Adrenal gland (tissue), 12 donors: ENCODE results near the gene ODAD3. TPM values are rescaled to one million over a fixed set of nuclear protein-coding genes. Genes with fewer than 3 reads are reported as not detected.
A peak's percentile ranks its signal among the peaks of the same experiment; 100 is the strongest.

ENCODE experiments used
- DNase-seq, 7 donors: peaks; one replicate each; pipeline ENCODE4 v3.0.0-alpha.2; 2019 to 2020
- H3K27ac ChIP-seq, 5 donors: fragments of 200-600 bp; sonication (generic) in 4 of 5; 1 replicate in 3 of 5; 2 replicates in 2 of 5; pipeline versions ENCODE4 v1.5.1 to v1.8.0; 2016 to 2020; ENCODE audit warnings: mild to moderate bottlenecking in 1 of 5
- H3K27me3 ChIP-seq: fragments of 200-600 bp; 2 replicates; pipeline ENCODE4 v1.8.0; 2021
- H3K36me3 ChIP-seq, 2 donors: fragments of 200-600 bp; replicated peaks in 1 of 2; 1 replicate in 1 of 2; 2 replicates in 1 of 2; pipeline versions ENCODE4 v1.5.1 to v1.8.0; 2018 to 2022
- H3K4me1 ChIP-seq, 2 donors: fragments of 200-600 bp; replicated peaks in 1 of 2; 1 replicate in 1 of 2; 2 replicates in 1 of 2; pipeline versions ENCODE4 v1.5.1 to v1.8.0; 2018 to 2021
- H3K4me3 ChIP-seq, 4 donors: fragments of 200-600 bp; sonication (generic) in 3 of 4; one replicate each; pipeline ENCODE4 v1.5.1; 2016 to 2018
- H3K9me3 ChIP-seq, 3 donors: fragments of 200-600 bp; sonication (generic) in 1 of 3; replicated peaks in 1 of 3; 1 replicate in 2 of 3; 2 replicates in 1 of 3; pipeline versions ENCODE4 v1.5.1 to v1.8.0; 2016 to 2021
- CTCF ChIP-seq, 6 experiments: fragments of 450-650 bp in 4 of 6; fragments of 200-600 bp in 2 of 6; sonication (generic) in 1 of 6; IDR thresholded peaks; 1 replicate in 5 of 6; 2 replicates in 1 of 6; pipeline versions ENCODE4 v1.5.1 to v1.8.0; 2016 to 2021; ENCODE audit warnings: antibody characterized with exemption in 6 of 6, mild to moderate bottlenecking in 2 of 6, moderate library complexity in 1 of 6
- POLR2A ChIP-seq, 2 donors: fragments of 450-650 bp; IDR thresholded peaks; one replicate each; pipeline ENCODE4 v1.6.1; 2017; ENCODE audit warnings: antibody characterized with exemption in 2 of 2, mild to moderate bottlenecking in 2 of 2, moderate library complexity in 1 of 2
- whole genome bisulfite sequencing, 4 donors: extraction: QIAGEN DNeasy Blood & Tissue Kit in 2 of 4; methylation state at CpG; one replicate each; pipeline versions ENCODE4 v1.1.5 to v1.1.7; 2013 to 2017; 5-methylcytosine and 5-hydroxymethylcytosine counted together
- intact Hi-C, 2 donors: fragments of 100-400 bp; cut with DNase I; formaldehyde crosslinking; loops; one replicate each; pipeline versions ENCODE4 v1.14.1 to v1.15.0; 2022 to 2023
- polyA plus RNA-seq, 3 donors: library from polyadenylated mRNA; stranded (reverse); fragments of 200-250 nt in 2 of 3; fragments of 350-450 nt in 1 of 3; fragmentation: Illumina TruSeq in 1 of 3; extraction: RNeasy Lipid Tissue Mini Kit (QIAGEN cat#74804) in 1 of 3; gene quantifications; one replicate each; pipeline ENCODE4 v1.2.3, GENCODE V29; 2013 to 2014
- total RNA-seq, 9 donors: library from RNA; depleted of rRNA in 4 of 9; stranded (reverse); fragments of >200 nt in 4 of 9; fragments of 120-200 nt in 1 of 9; fragmentation: NEBNext Ultra II Directional in 1 of 9; extraction: Animal tissue kit (Norgen Biotek cat#: 25700) in 1 of 9; gene quantifications; one replicate each; pipeline versions ENCODE4 v1.1.0 to v1.2.4, GENCODE V29; 2013 to 2023
- donor health status: healthy with polysubstance abuse.
- donor health status: Bipolar disorder and iron deficiency.
- donor health status: DM: yes; HTN: yes; CAD: no.
- donor health status: DM: no; HTN: no; CAD: no.
- donor health status: DM: no; HTN: no; CAD: no.
- donor health status: DM: yes; HTN: yes; CAD: no.

The ODAD3 gene
- total and polyA plus RNA-seq, 12 donors, result 0.69 to 7.9 (median 3.3) TPM

- Histone ChIP-seq H3K4me3 (no peak overlapping the region), H3K36me3 (peaks cover 0 to 80% of the 10 kb centered on the region in 2 donors), H3K4me1 (no peaks in the 10 kb centered on the region), H3K27ac (no peak overlapping the region), H3K27me3 (no peaks in the 10 kb centered on the region), H3K9me3 (no peaks in the 10 kb centered on the region)
- 35 to 71% (median 58%) methylated on average over 6 to 23 of the region's 23 CpGs for WGBS, 4 donors
- TF ChIP-seq CTCF (IDR thresholded peaks at IDR 0.05), result peak; percentile 81 to 96 (median 90)
- no peak for TF ChIP-seq POLR2A (IDR thresholded peaks at IDR 0.05)
- intact Hi-C loops, result loop anchor here (5.0 to 10.0 kb wide), 3 partner anchors 64 to 154 kb away; partner anchors contain the start of genes EPOR (in 1 of the 2) and TSPAN16 (in 1 of the 2)
- DNase-seq, result peak; percentile 54 to 71 (median 69)
Measured at GRCh38 chr19:11446652-11447301, 11.9 kb upstream of the ODAD3 start.

- Histone ChIP-seq H3K9me3 (no peaks in the 10 kb centered on the region), H3K4me1 (no peaks in the 10 kb centered on the region), H3K27me3 (no peaks in the 10 kb centered on the region), H3K27ac (no peak overlapping the region), H3K4me3 (no peak overlapping the region), H3K36me3 (peaks cover 0 to 85% of the 10 kb centered on the region in 2 donors)
- 88 to 97% (median 89%) methylated on average over 6 to 14 of the region's 14 CpGs for WGBS, 4 donors
- TF ChIP-seq POLR2A (IDR thresholded peaks at IDR 0.05), result no peak
- TF ChIP-seq CTCF (IDR thresholded peaks at IDR 0.05), result no peak
- DNase-seq, result no peak
- intact Hi-C loops, result loop anchor here (5.0 to 10.0 kb wide), 3 partner anchors 64 to 154 kb away; partner anchors contain the start of genes EPOR (in 1 of the 2) and TSPAN16 (in 1 of the 2)
Measured at GRCh38 chr19:11446271-11446651, 11.3 kb upstream of the ODAD3 start.

GRCh38 chr19:11445141-11445540, 10.2 kb upstream of the ODAD3 start:
- Histone ChIP-seq H3K36me3 (peaks cover 0 to 91% of the 10 kb centered on the region in 2 donors), H3K27me3 (no peaks in the 10 kb centered on the region), H3K4me3 (no peak overlapping the region), H3K4me1 (no peaks in the 10 kb centered on the region), H3K9me3 (no peaks in the 10 kb centered on the region), H3K27ac (no peak overlapping the region)
- DNase-seq, result no peak
- 89 to 100% (median 92%) methylated on average over 6 to 13 of the region's 13 CpGs for WGBS, 4 donors
- intact Hi-C loops, result loop anchor here (5.0 to 10.0 kb wide), 3 partner anchors 63 to 153 kb away; partner anchors contain the start of genes EPOR (in 1 of the 2) and TSPAN16 (in 1 of the 2)
- TF ChIP-seq CTCF (IDR thresholded peaks at IDR 0.05) (no peak), POLR2A (IDR thresholded peaks at IDR 0.05) (no peak)

GRCh38 chr19:11444059-11444458, 9.1 kb upstream of the ODAD3 start:
- intact Hi-C loops, result loop anchor here in 1 of 2 donors (10.0 kb wide), 1 partner anchor 149 kb away; the partner anchor contains the start of gene TSPAN16

More at GRCh38 chr19:11444059-11444458, 9.1 kb upstream of the ODAD3 start:
- no peaks in the 10 kb centered on the region for H3K9me3 ChIP-seq
- H3K27me3 ChIP-seq, result no peaks in the 10 kb centered on the region
- H3K27ac ChIP-seq, result no peak overlapping the region
- no peak for DNase-seq
- 63 to 73% (median 68%) methylated on average over 2 to 5 of the region's 5 CpGs for WGBS, 4 donors
- H3K36me3 ChIP-seq, result peaks cover 0 to 91% of the 10 kb centered on the region in 2 donors
- TF ChIP-seq POLR2A (IDR thresholded peaks at IDR 0.05), result no peak
- TF ChIP-seq CTCF (IDR thresholded peaks at IDR 0.05), result no peak
- H3K4me1 ChIP-seq, result no peaks in the 10 kb centered on the region
- no peak overlapping the region for H3K4me3 ChIP-seq
